HCT116 (cell line): ENCODE data around the gene UBE2G2. TPM values are rescaled to one million over a fixed set of nuclear protein-coding genes. Genes with fewer than 3 reads are reported as not detected.

Experiments
- ATAC-seq: fragments of 200-7000 bp; cut with Tn5 transposase; 2 replicates; pipeline ENCODE4 v1.9.1; 2020; ENCODE audit warnings: mild to moderate bottlenecking, moderate library complexity
- BruUV-seq: library from RNA; stranded (reverse); fragments of 400-500 nt; replicated peaks from 2 replicates; lab custom pipeline; 2021; lab: Mats Ljungman, UMichigan
- CTCF ChIA-PET: fragments of 300-600 bp; sonication (Branson Sonifier 250); formaldehyde crosslinking; loops from one replicate; lab custom pipeline; 2021; ENCODE audit warnings: antibody characterized with exemption; lab: Charles Lee
- POLR2A ChIA-PET: fragments of 300-600, 350-600 bp; sonication (Branson Sonifier 250); formaldehyde crosslinking; loops from one replicate; lab custom pipeline; 2021; ENCODE audit warnings: antibody characterized with exemption; lab: Charles Lee
- RAD21 ChIA-PET, 2 experiments: fragments of 300-600 bp; sonication (Branson Sonifier 250); formaldehyde crosslinking; loops; one replicate each; lab custom pipeline; 2023; ENCODE audit warnings: low total read pairs in 2 of 2; ENCODE audit not compliant: uncharacterized antibody in 2 of 2, unreplicated experiment in 2 of 2, low non-redundant PET in 1 of 2; lab: Charles Lee
- DNase-seq: peaks from one replicate; pipeline ENCODE4 v3.0.0-alpha.2; 2010; ENCODE audit warnings: low read depth, low spot score
- H2AFZ ChIP-seq: fragments of 200-600 bp; shearing (Covaris generic), sonication (generic); 2 replicates; pipeline ENCODE4 v1.6.1; 2017; ENCODE audit warnings: low read depth, mixed run types, mixed read lengths, antibody characterized with exemption, low read length; ENCODE audit not compliant: poor library complexity, severe bottlenecking
- H3K27ac ChIP-seq: 2 replicates; pipeline ENCODE4 v1.5.1; 2012; ENCODE audit warnings: low read depth, low read length
- H3K27me3 ChIP-seq: fragments of 200-600 bp; sonication (generic); 2 replicates; pipeline ENCODE4 v1.6.1; 2016; ENCODE audit warnings: mixed run types, low read length, mixed read lengths; ENCODE audit not compliant: insufficient read depth
- H3K36me3 ChIP-seq, 2 experiments: fragments of 200-500 bp in 1 of 2; fragments of 200-600 bp in 1 of 2; sonication (Bioruptor generic) in 1 of 2; sonication (generic) in 1 of 2; 2 replicates each; pipeline versions ENCODE4 v1.5.1 to v1.6.1; 2014 to 2016; ENCODE audit warnings: low read length in 2 of 2, inconsistent platforms in 1 of 2, mixed read lengths in 1 of 2, mixed run types in 1 of 2; ENCODE audit not compliant: insufficient read depth in 2 of 2, control insufficient read depth in 1 of 2
- H3K4me1 ChIP-seq, 2 experiments: fragments of 200-600 bp in 1 of 2; sonication (generic) in 1 of 2; 2 replicates each; pipeline versions ENCODE4 v1.5.1 to v1.6.1; 2012 to 2017; ENCODE audit warnings: low read length in 2 of 2, inconsistent platforms in 1 of 2, mild to moderate bottlenecking in 1 of 2, mixed read lengths in 1 of 2, mixed run types in 1 of 2, moderate library complexity in 1 of 2; ENCODE audit not compliant: insufficient read depth in 2 of 2, control insufficient read depth in 1 of 2
- H3K4me2 ChIP-seq: fragments of 200-600 bp; sonication (generic); 2 replicates; pipeline ENCODE4 v1.6.1; 2017; ENCODE audit warnings: mixed run types, low read length, mixed read lengths
- H3K4me3 ChIP-seq, 2 experiments: fragments of 200-600 bp in 1 of 2; sonication (generic) in 1 of 2; replicated peaks in 1 of 2; 2 replicates each; pipeline ENCODE4 v1.5.1; 2011 to 2016; ENCODE audit warnings: low read length in 2 of 2, control low read depth in 1 of 2, low read depth in 1 of 2, mild to moderate bottlenecking in 1 of 2, mixed read lengths in 1 of 2, mixed run types in 1 of 2
- H3K79me2 ChIP-seq: fragments of 200-600 bp; sonication (generic); 2 replicates; pipeline ENCODE4 v1.6.1; 2017; ENCODE audit warnings: mild to moderate bottlenecking, mixed run types, low read length, moderate library complexity, mixed read lengths; ENCODE audit not compliant: insufficient read depth
- H3K9ac ChIP-seq: fragments of 200-600 bp; sonication (generic); 2 replicates; pipeline ENCODE4 v1.6.1; 2016; ENCODE audit warnings: low read length, mixed read lengths
- H3K9me2 ChIP-seq: fragments of 200-600 bp; sonication (generic), shearing (Covaris generic); 2 replicates; pipeline ENCODE4 v1.6.1; 2017; ENCODE audit warnings: mixed run types, mild to moderate bottlenecking, moderate library complexity; ENCODE audit not compliant: insufficient read depth
- H3K9me3 ChIP-seq, 2 experiments: fragments of 200-500 bp in 1 of 2; fragments of 200-600 bp in 1 of 2; sonication (Bioruptor generic) in 1 of 2; sonication (generic) in 1 of 2; 2 replicates each; pipeline ENCODE4 v1.6.1; 2014 to 2017; ENCODE audit warnings: low read length in 2 of 2, mixed read lengths in 2 of 2, inconsistent platforms in 1 of 2, low read depth in 1 of 2, mild to moderate bottlenecking in 1 of 2, mixed run types in 1 of 2, moderate library complexity in 1 of 2; ENCODE audit not compliant: control insufficient read depth in 1 of 2, insufficient read depth in 1 of 2
- H4K20me1 ChIP-seq: fragments of 200-600 bp; sonication (generic), shearing (Covaris generic); 2 replicates; pipeline ENCODE4 v1.6.1; 2017; ENCODE audit warnings: mixed run types, mild to moderate bottlenecking, moderate library complexity; ENCODE audit not compliant: insufficient read depth
- ELF1 ChIP-seq: IDR thresholded peaks from 2 replicates; pipeline ENCODE4 v1.6.1; 2012; ENCODE audit warnings: low read depth, borderline replicate concordance
- JUND ChIP-seq: IDR thresholded peaks from 2 replicates; pipeline ENCODE4 v1.6.1; 2012
- POLR2A ChIP-seq: IDR thresholded peaks from 2 replicates; pipeline ENCODE4 v1.7.0; 2011; ENCODE audit warnings: borderline replicate concordance; ENCODE audit not compliant: insufficient read depth, insufficient read length; ENCODE audit errors: extremely low read depth
- RAD21 ChIP-seq: IDR thresholded peaks from 2 replicates; pipeline ENCODE4 v1.6.1; 2012; ENCODE audit warnings: low read depth, mild to moderate bottlenecking
- SIN3A ChIP-seq: IDR thresholded peaks from 2 replicates; pipeline ENCODE4 v1.6.1; 2012; ENCODE audit warnings: low read depth
- SP1 ChIP-seq: IDR thresholded peaks from 2 replicates; pipeline ENCODE4 v1.6.1; 2012; ENCODE audit warnings: low read depth
- SRF ChIP-seq: IDR thresholded peaks from 2 replicates; pipeline ENCODE4 v1.6.1; 2012; ENCODE audit warnings: low read depth
- intact Hi-C: fragments of 100-400 bp; cut with micrococcal nuclease; formaldehyde crosslinking; loops from 2 replicates; pipeline ENCODE4 v1.10.0; 2022
- total RNA-seq: library from RNA; stranded (reverse); gene quantifications from one replicate; pipeline ENCODE4 v1.2.1, GENCODE V29; 2021; ENCODE audit not compliant: unreplicated experiment
- TF ChIP-seq, protein P1 (sequence below), 3 experiments: fragments of 200-600 bp in 1 of 3; sonication (generic) in 1 of 3; IDR thresholded peaks in 2 of 3; conservative IDR thresholded peaks in 1 of 3; 2 replicates each; pipeline ENCODE4 v1.5.1; 2012 to 2017; ENCODE audit warnings: low read depth in 2 of 3, low read length in 2 of 3, antibody characterized with exemption in 1 of 3, borderline replicate concordance in 1 of 3, control low read depth in 1 of 3, mild to moderate bottlenecking in 1 of 3, mixed read lengths in 1 of 3, mixed run types in 1 of 3, moderate library complexity in 1 of 3; ENCODE audit not compliant: insufficient read depth in 1 of 3
- TF ChIP-seq, protein P2 (sequence below): IDR thresholded peaks from 2 replicates; pipeline ENCODE4 v1.6.1; 2011; ENCODE audit warnings: mild to moderate bottlenecking, low read length, moderate library complexity; ENCODE audit not compliant: insufficient replicate concordance; ENCODE audit errors: extremely low read depth

UBE2G2 gene
- total RNA-seq, 1 experiment from 2014 or later: 86.5 TPM

DNA sequence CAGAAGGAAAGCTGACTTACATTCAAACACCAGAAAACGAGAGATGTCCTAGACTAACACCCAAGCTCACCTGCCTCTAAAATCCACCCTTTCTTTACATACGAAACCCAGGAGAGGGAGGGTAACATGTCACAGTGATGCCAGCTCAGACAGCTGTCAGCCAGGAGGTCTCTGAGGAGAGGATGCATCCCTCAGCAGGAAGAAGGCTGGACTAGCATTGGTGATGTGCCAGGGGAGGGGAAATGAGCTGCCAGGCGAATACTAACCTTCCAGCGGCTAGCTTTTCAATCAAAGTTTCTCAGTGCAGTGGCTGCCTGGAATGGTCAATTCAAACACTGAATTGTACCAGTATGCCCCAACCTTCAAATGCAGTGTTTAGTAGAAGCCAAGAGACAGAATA lies 3.6 kb upstream of the UBE2G2 start:
- Histone ChIP-seq H2AFZ (no peak overlapping the region), H3K9ac (no peak overlapping the region), H4K20me1 (peaks cover 7% of the 10 kb centered on the region; the same call in 1 of the 2 replicates), H3K27ac (no peak overlapping the region), H3K79me2 (peaks cover 24% of the 10 kb centered on the region), H3K4me1 (peaks cover 10 to 16% of the 10 kb centered on the region in 2 experiments), H3K9me3 (no peaks in the 10 kb centered on the region), H3K9me2 (no peaks in the 10 kb centered on the region), H3K4me2 (no peak overlapping the region), H3K36me3 (peaks cover 0 to 14% of the 10 kb centered on the region in 2 experiments; a peak in 2 of 4 replicates), H3K27me3 (no peaks in the 10 kb centered on the region), H3K4me3 (no peak overlapping the region)
- no TSS peak for BruUV-seq
- RAD21 ChIA-PET: no interaction called here
- no peak for TF ChIP-seq RAD21
- TF ChIP-seq POLR2A: no peak
- no peak for TF ChIP-seq SIN3A
- no peak for TF ChIP-seq ELF1
- TF ChIP-seq SP1: no peak
- TF ChIP-seq SRF: no peak
- TF ChIP-seq JUND: no peak
- TF ChIP-seq, protein P1, sequence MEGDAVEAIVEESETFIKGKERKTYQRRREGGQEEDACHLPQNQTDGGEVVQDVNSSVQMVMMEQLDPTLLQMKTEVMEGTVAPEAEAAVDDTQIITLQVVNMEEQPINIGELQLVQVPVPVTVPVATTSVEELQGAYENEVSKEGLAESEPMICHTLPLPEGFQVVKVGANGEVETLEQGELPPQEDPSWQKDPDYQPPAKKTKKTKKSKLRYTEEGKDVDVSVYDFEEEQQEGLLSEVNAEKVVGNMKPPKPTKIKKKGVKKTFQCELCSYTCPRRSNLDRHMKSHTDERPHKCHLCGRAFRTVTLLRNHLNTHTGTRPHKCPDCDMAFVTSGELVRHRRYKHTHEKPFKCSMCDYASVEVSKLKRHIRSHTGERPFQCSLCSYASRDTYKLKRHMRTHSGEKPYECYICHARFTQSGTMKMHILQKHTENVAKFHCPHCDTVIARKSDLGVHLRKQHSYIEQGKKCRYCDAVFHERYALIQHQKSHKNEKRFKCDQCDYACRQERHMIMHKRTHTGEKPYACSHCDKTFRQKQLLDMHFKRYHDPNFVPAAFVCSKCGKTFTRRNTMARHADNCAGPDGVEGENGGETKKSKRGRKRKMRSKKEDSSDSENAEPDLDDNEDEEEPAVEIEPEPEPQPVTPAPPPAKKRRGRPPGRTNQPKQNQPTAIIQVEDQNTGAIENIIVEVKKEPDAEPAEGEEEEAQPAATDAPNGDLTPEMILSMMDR (IDR thresholded peaks at IDR 0.05 in 2 of 3, conservative IDR thresholded peaks at IDR 0.05 in 1 of 3; ENCODE audit: borderline replicate concordance in 1 of 3, insufficient read depth in 1 of 3, low read depth in 2 of 3, low read length in 2 of 3): no peak
- TF ChIP-seq, protein P2, sequence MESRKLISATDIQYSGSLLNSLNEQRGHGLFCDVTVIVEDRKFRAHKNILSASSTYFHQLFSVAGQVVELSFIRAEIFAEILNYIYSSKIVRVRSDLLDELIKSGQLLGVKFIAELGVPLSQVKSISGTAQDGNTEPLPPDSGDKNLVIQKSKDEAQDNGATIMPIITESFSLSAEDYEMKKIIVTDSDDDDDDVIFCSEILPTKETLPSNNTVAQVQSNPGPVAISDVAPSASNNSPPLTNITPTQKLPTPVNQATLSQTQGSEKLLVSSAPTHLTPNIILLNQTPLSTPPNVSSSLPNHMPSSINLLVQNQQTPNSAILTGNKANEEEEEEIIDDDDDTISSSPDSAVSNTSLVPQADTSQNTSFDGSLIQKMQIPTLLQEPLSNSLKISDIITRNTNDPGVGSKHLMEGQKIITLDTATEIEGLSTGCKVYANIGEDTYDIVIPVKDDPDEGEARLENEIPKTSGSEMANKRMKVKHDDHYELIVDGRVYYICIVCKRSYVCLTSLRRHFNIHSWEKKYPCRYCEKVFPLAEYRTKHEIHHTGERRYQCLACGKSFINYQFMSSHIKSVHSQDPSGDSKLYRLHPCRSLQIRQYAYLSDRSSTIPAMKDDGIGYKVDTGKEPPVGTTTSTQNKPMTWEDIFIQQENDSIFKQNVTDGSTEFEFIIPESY: no peak
- intact Hi-C loops: no loop called here
- POLR2A ChIA-PET: no interaction called here
- ATAC-seq (no peak), DNase-seq (no peak)
- CTCF ChIA-PET: interaction anchor here (1.0 kb wide), 1 partner anchor 12 kb away, joined by 4 read pairs; no protein-coding TSS in a partner anchor
